Colonic mucosa (tissue), 4 donors: ENCODE measurements around the gene CDC42BPB. TPM values are rescaled to one million over a fixed set of nuclear protein-coding genes. Genes with fewer than 3 reads are reported as not detected.

Experiments used
- DNase-seq: peaks from one replicate; pipeline ENCODE4 v3.0.0-alpha.2; 2020
- H3K27ac ChIP-seq: fragments of 200-600 bp; one replicate; pipeline ENCODE4 v1.8.0; 2021
- H3K27me3 ChIP-seq: fragments of 200-600 bp; one replicate; pipeline ENCODE4 v1.8.0; 2021
- H3K36me3 ChIP-seq: fragments of 200-600 bp; one replicate; pipeline ENCODE4 v1.8.0; 2021
- H3K4me1 ChIP-seq: fragments of 200-600 bp; one replicate; pipeline ENCODE4 v1.8.0; 2021; ENCODE audit warnings: mild to moderate bottlenecking
- H3K4me3 ChIP-seq: fragments of 200-600 bp; one replicate; pipeline ENCODE4 v1.8.0; 2021
- H3K9ac ChIP-seq, 2 donors: one replicate each; pipeline ENCODE4 v1.7.0; 2013; ENCODE audit warnings: control low read depth in 2 of 2, low read depth in 2 of 2, low read length in 2 of 2
- H3K9me3 ChIP-seq: fragments of 200-600 bp; one replicate; pipeline ENCODE4 v1.8.0; 2021
- CTCF ChIP-seq: fragments of 200-600 bp; IDR thresholded peaks from one replicate; pipeline ENCODE4 v1.8.0; 2022; ENCODE audit warnings: antibody characterized with exemption, mild to moderate bottlenecking
- intact Hi-C: fragments of 100-400 bp; cut with DNase I; formaldehyde crosslinking; loops from one replicate; pipeline ENCODE4 v1.14.1; 2022
- total RNA-seq, 2 donors: library from RNA; stranded (reverse); fragmentation: NEBNext Ultra II Directional in 1 of 2; extraction: Animal tissue kit (Norgen Biotek cat#: 25700) in 1 of 2; gene quantifications; one replicate each; pipeline ENCODE4 v1.2.1, GENCODE V29; 2021
- donor health status: healthy.
- donor health status: DM: no; HTN: no; CAD: no.
- donor health status: DM: no; HTN: no; CAD: no.

CDC42BPB gene
- total RNA-seq, 2 donors from 2014 or later: 67.9 to 83.8 TPM

GRCh38 chr14:102914474-102915291, 142.7 kb downstream of the CDC42BPB start:
- DNase-seq: no peak
- H3K9ac ChIP-seq: no peak overlapping the region

DNA sequence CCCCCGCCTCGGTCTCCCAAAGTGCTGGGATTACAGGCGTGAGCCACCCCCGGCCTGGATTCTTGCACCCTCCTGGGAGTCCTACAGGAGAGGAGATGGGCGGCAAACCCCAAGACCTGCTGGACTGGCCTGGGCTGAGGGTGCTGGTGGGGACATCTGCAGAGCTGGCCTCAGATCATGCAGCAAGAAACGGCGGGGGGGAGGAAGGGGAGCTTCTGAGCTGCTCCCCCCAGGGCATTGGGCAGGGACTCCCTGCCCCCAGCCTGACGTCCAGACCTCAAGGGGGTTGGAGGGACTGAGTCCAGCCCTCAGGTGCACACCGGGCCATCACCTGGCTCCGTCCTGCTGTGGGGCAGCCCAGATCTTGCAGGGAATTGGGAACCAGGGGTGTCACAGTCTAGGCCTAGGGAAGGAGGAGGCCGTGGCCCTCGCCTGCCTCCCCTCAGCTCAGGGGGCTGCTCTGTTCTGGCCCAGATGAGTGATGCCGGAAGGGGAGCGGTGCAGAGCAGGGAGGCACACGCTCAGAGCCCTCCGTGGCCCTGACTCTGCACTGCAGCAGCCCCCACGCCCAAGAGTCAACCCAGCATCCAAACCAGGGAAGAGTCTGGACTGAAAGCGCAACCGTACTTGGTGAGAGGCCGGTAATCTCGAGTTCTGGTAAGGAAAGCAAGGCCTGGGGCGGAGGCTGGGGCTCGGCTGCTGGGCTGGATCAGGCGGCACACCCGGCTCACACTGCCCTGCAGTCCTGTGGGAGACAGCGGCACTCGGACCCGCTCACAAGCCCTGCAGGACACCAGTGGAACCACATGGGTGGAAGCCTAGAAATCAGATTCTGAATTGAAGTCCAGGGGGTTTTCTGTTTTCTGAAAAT, 143.8 kb downstream of the CDC42BPB start:
- intact Hi-C loops: no loop called here

More at GRCh38 chr14:102914474-102915291, 142.7 kb downstream of the CDC42BPB start:
- intact Hi-C loops: loop anchor here (5.0 kb wide), 2 partner anchors 137 to 217 kb away; partner anchors contain the start of gene TRAF3
- H3K27me3 ChIP-seq: no peaks in the 10 kb centered on the region
- no peak overlapping the region for H3K4me3 ChIP-seq
- H3K4me1 ChIP-seq: no peaks in the 10 kb centered on the region
- H3K36me3 ChIP-seq: no peaks in the 10 kb centered on the region
- no peak for TF ChIP-seq CTCF
- no peaks in the 10 kb centered on the region for H3K9me3 ChIP-seq
- H3K27ac ChIP-seq: no peak overlapping the region

DNA sequence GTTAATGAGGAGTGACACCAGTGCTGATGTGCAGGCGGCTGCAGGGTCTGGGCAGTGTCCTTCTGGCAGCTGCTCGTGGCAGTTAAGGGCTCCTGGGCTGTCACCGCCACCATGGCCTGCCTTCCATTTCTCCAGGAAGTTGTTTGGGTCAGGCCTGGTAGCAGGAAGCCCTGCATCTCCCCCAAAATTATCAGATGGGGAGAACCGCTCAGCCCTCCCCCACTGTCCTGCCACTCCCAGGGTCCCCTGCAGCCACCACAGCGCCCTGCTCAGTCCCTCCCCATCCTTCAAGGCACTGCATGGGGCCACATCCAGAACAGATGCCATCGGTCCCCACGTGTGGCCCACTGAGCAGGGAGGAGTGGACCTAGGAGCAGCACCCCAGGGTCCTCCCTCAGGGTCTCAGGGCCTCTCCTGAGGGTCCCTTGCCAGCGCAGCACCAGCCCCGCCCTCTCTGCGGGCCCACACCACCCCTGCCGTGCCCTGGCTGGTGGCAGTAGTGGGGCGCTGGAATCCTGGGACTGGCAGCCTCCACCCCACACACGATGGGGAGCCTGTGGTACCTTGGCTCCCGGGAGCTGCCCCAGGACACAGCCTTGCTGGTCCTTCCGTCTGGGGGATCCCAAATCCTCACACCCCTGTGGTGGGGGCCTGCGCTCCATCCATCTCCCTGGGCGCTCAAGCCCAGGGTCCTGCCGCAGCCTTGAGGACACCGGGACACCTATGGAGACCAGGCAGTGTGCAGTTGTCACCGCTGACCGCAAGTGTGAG, 145.2 kb downstream of the CDC42BPB start:
- intact Hi-C loops: no loop called here

More for the DNA sequence above, 143.8 kb downstream of the CDC42BPB start:
- H3K27ac ChIP-seq: no peak overlapping the region
- H3K9me3 ChIP-seq: no peaks in the 10 kb centered on the region
- no peak for TF ChIP-seq CTCF
- H3K4me3 ChIP-seq: no peak overlapping the region
- H3K9ac ChIP-seq: no peak overlapping the region
- no peak for DNase-seq
- H3K27me3 ChIP-seq: no peaks in the 10 kb centered on the region
- no peaks in the 10 kb centered on the region for H3K4me1 ChIP-seq
- no peaks in the 10 kb centered on the region for H3K36me3 ChIP-seq

GRCh38 chr14:102911541-102911951, 145.8 kb downstream of the CDC42BPB start:
- Histone ChIP-seq H3K9me3 (no peaks in the 10 kb centered on the region), H3K4me3 (no peak overlapping the region), H3K27me3 (no peaks in the 10 kb centered on the region), H3K36me3 (no peaks in the 10 kb centered on the region), H3K27ac (no peak overlapping the region), H3K4me1 (no peaks in the 10 kb centered on the region), H3K9ac (no peak overlapping the region)
- TF ChIP-seq CTCF: no peak
- no peak for DNase-seq
- intact Hi-C loops: no loop called here

More for the DNA sequence above, 145.2 kb downstream of the CDC42BPB start:
- no peaks in the 10 kb centered on the region for H3K4me1 ChIP-seq
- H3K9me3 ChIP-seq: no peaks in the 10 kb centered on the region
- no peaks in the 10 kb centered on the region for H3K27me3 ChIP-seq
- no peaks in the 10 kb centered on the region for H3K36me3 ChIP-seq
- TF ChIP-seq CTCF: no peak
- no peak overlapping the region for H3K27ac ChIP-seq
- H3K4me3 ChIP-seq: no peak overlapping the region
- no peak overlapping the region for H3K9ac ChIP-seq
- DNase-seq: no peak

DNA sequence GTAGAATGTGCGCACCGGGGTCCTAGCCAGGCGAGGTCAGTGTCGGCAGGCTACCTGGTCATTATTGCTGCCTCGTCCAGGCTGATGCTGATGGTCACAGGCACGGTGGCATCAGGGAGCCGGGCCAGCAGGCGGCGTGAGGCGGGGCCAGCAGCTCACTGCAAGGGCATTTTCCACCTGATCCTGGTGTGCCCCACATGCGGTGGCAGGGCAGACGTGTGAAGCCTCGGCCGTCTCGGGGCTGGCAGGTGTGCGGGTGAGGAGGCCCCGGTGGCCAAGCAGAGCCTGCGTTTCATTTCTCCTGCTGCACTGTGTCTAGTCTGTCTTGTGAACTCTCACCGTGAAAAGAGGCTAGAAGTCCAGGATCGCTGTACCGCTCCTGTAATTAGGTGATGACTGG, 146.9 kb downstream of the CDC42BPB start:
- intact Hi-C loops: no loop called here
- no peaks in the 10 kb centered on the region for H3K36me3 ChIP-seq
- H3K27ac ChIP-seq: no peak overlapping the region
- no peak overlapping the region for H3K9ac ChIP-seq
- H3K27me3 ChIP-seq: no peaks in the 10 kb centered on the region
- DNase-seq: no peak
- H3K4me1 ChIP-seq: no peaks in the 10 kb centered on the region
- H3K4me3 ChIP-seq: no peak overlapping the region
- TF ChIP-seq CTCF: no peak
- H3K9me3 ChIP-seq: no peaks in the 10 kb centered on the region
